HPDE6-E6E7 (cell line): ENCODE results near the gene AFF3.
"Not testable (repeated sequence)": the region's sequence is repeated elsewhere in the genome, so short reads cannot be mapped to it uniquely, and the experiment has no call there.

Experiments
- DNase-seq: peaks from one replicate; pipeline ENCODE4 v3.0.0; 2011; ENCODE audit warnings: missing footprints; ENCODE audit errors: extremely low spot score

AFF3 gene

GRCh38 chr2:99933894-99934650, 208.3 kb downstream of the AFF3 start:
- DNase-seq: no peak

DNA sequence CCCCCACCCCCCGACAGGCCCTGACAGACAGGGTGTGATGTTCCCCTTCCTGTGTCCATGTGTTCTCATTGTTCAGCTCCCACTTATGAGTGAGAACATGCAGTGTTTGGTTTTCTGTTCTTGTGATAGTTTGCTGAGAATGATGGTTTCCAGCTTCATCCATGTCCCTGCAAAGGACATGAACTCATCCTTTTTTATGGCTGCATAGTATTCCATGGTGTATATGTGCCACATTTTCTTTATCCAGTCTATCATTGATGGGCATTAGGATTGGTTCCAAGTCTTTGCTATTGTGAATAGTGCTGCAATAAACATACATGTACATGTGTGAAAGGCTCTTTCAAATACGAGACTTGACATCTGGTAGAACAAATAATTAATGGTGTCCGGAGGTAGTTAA, 208.9 kb downstream of the AFF3 start:
- not testable (repeated sequence) for DNase-seq

- DNase-seq: no peak
Observed at GRCh38 chr2:99928470-99929053, 213.8 kb downstream of the AFF3 start.

DNA sequence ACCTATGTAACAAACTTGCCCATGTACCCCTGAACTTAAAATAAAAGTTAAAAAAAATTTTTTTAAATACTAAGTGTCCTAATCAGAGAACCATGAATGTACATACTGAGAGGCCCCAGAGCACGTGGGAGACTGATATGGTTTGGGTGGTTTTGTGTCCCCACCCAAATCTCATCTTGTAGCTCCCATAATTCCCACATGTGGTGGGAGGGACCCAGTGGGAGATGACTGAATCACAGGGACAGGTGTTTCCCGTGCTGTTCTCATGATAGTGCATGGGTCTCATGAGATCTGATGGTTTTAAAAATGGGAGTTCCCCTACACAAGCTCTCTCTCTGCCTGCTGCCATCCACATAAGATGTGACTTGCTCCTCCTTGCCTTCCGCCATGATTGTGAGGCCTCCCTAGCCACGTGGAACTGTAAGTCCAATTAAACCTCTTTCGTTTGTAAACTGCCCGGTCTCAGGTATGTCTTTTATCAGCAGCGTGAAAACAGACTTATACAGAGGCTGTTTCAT, 214.6 kb downstream of the AFF3 start:
- not testable (repeated sequence) for DNase-seq

GRCh38 chr2:99926986-99927385, 215.4 kb downstream of the AFF3 start:
- DNase-seq: peak; percentile 49

DNA sequence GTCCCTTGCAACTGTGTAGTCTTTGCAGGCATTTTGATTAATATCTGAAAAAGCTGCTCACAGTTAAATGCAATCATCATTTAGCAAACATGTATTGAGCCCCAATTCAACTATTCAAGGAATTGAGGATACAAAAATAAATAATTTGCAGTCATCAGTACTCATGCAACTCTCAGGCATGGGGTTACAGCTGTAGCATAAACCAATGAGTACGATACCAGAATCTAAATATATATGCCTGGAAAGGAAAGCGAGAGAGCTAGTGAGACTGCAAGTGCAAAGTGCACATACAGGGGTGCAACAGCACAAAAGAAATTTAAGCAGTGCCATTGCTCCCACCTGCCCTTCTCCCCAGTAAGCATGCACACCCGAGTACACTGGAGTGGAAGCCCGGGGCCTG, 216.4 kb downstream of the AFF3 start:
- no peak for DNase-seq

DNA sequence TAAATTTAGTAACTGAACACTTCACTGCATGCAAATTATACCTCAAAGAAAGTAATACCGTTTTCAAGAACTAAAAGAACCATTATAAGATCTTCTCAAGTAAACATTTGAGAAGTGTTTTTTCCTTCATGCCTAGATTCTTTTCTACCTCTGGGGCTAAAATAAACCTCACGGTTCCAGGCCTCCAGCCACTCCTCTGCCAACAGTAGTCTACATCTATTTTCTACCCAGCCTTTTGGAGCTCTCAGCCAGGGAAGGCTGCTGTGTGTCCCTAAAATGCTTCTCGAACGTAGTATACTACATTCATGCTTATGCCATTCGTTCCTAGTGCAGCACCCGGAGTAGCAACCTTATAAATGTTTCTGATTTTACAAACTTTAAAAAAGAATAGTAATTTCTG, 219.7 kb downstream of the AFF3 start:
- no peak for DNase-seq

DNA sequence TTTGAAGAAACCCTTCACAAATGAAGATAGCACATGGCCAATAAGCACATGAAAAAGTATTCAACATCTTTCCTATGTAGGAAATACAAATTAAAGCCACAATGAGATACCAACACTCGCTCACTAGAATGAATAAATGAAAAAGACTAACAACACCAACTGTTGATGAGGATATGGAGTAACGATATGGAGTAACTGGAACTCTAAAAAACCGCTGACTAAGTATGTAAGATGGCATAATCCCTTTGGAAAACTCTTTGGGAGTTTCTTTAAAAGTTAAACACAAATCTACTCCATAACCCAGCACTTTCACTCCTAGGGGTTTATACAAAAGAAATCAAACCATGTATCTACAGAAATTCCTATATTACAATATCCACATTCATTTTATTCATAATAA, 220.5 kb downstream of the AFF3 start:
- DNase-seq: no peak

- DNase-seq: no peak
Observed at GRCh38 chr2:99918389-99918788, 224.0 kb downstream of the AFF3 start.

DNA sequence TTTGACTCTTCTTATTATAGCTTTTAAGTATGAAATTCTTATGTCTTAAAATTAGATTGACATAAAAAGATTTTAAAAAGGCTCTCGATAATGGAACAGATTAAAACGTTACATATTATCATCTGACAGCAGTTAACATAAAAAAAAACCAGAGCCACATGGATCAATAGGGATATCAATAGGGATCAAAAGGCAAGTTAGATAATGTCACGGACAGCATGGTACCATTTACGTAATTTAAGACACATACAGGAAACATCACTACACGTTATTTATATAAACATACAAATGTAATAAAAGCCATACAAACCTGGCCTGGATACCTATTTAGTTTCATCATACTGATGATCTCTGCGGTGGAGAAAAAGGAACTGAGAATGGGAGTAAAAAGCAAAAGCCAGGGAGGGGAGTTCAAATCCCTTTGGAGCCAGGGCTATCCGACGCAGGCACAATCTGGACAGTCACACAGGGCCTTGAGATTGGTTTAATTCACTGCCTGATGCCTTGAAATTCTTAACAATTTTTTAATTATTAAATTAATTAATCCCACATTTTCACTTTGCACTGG, 227.2 kb downstream of the AFF3 start:
- no peak for DNase-seq

DNA sequence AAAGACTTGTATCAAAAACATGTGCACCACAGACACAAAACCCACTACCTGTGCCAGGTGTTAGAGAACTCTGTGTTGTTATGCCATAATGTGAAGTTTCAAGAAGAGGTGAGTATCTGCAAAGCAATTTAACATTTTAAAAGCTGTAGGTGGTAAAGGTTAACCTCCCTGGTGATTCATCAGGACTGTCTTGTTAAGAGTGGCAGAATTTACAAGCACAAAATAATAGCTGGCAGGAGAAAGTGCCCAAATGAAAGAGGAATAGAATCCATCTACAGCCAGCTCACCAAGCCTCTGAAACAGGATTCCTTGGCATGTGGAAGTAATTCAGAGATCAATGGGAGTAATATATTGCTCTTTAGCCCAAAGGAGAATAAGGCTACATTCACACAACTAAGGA, 230.7 kb downstream of the AFF3 start:
- peak; percentile 7 for DNase-seq

- DNase-seq: peak; percentile 13
Observed at GRCh38 chr2:99910902-99911301, 231.5 kb downstream of the AFF3 start.

DNA sequence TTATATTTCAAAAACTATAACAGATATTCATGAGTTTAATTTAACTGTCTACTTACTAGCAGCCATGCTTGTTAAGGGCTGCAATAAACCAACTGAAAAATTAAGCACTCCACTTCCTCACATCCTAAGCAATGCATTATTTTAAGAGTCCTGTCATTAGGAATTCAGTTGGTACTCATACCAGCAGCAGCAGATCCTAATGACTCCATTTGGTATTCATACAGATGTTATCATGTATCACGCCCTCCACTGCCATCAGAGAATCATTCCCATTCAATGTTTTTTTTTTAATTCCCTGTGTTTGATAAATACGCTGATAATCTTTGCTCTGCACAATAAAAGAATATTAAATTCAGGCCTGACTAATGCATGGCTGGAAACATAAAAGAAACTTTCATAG, 236.8 kb downstream of the AFF3 start:
- no peak for DNase-seq

GRCh38 chr2:99905025-99905424, 237.4 kb downstream of the AFF3 start:
- DNase-seq: no peak

DNA sequence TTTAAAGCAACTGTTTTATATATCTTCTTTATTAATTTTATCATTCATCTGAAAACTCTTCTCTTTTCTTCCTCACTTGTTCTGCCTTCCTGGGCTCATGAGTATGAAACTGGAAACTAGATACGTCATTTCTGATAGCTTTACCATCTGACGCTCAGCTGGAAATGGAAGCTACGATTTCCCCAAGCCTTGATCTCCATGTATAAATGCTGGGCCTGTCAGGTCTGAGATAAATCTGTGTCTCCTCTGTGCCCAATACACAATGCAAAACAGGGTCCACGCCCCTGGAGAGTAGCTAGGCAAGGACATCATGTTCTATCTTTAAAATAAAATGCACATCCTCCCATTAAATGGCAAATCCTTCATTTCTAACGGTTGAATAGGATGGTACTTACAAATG, 238.4 kb downstream of the AFF3 start:
- DNase-seq: no peak

- no peak for DNase-seq
Observed at GRCh38 chr2:99900556-99900955, 241.8 kb downstream of the AFF3 start.

GRCh38 chr2:99899882-99900281, 242.5 kb downstream of the AFF3 start:
- no peak for DNase-seq

- DNase-seq: no peak
Observed at GRCh38 chr2:99899058-99899855, 243.1 kb downstream of the AFF3 start.

GRCh38 chr2:99898336-99899048, 243.9 kb downstream of the AFF3 start:
- DNase-seq: no peak

- DNase-seq: no peak
Observed at GRCh38 chr2:99891428-99891780, 251.0 kb downstream of the AFF3 start.

DNA sequence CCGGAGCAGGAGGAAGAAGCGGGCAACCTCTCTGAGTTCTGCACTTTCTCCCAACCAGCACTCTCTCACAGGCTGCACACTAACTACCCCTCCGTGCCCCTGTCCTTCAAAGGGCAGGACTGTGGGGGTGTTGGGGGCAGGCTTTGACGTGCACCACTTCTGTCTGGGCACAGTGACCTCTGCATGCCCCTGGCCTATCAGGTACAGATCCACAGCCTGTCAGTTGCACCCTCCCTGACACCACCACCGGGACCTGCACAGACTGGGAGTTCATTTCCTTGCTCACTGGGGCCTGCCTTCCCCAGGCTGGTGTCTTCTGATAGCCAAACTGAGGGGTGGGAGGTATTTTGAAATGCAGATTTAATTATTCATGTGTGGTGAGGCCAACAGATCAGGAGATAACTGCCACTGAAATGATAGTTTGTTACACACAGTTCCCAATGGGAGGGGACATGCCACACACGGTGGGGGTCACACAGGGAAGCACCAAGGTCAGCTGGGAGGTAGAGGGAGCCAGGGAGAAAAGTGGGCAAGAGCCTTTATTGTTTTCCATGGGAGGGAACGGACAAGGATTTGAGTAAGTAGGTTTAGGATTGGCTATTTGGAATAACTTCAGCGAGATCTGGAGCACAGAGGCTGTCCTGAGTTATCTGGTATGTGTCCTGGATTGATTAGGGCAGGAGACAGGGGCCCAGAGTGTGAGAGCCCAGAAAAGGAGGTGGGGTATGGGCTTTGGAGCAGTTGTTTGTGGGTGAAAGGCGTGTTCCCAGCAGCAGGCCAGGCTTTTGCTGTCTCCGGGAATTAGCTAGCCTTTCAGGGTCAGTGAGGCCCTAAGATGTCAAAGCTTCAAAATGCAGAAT, 251.6 kb downstream of the AFF3 start:
- no peak for DNase-seq
